Endometrial microvascular endothelial cells (primary cell): Measurements from ENCODE around the gene DHX16. TPM values are rescaled to one million over a fixed set of nuclear protein-coding genes. Genes with fewer than 3 reads are reported as not detected.

Source experiments
- in situ Hi-C: cut with HindIII; loops from 2 replicates; pipeline ENCODE4 v1.10.0; 2017; ENCODE audit warnings: low sequenced_read_pairs, low pct_unique_long_range_greater_than_20kb; ENCODE audit errors: inconsistent ontology term
- total RNA-seq: library from RNA; depleted of rRNA; stranded (reverse); fragments of >200 nt; gene quantifications from one replicate; pipeline ENCODE4 v1.2.3, GENCODE V29; 2015; ENCODE audit errors: inconsistent ontology term

The DHX16 gene
- total RNA-seq, 1 donor from 2014 or later = 39.8 TPM

DNA sequence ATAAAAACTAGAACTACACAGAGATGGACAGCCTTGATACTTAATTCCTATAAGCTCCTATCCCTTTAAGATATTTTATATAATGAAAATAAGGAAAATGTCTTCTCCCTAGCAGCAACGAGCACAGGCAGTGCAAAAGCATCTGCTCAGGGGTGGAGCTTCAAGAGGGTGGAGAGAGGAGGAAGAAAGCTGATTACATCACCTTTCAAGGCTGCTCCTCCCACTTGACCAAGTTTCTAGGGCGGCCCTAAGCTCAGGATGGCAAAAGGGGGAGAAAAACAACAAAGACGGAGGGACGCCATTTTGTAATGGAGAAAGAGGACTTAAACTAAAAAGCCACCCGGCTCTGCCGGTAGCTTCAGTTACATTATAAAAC, 58.0 kb downstream of the DHX16 start:
- in situ Hi-C loops = no loop called here

DNA sequence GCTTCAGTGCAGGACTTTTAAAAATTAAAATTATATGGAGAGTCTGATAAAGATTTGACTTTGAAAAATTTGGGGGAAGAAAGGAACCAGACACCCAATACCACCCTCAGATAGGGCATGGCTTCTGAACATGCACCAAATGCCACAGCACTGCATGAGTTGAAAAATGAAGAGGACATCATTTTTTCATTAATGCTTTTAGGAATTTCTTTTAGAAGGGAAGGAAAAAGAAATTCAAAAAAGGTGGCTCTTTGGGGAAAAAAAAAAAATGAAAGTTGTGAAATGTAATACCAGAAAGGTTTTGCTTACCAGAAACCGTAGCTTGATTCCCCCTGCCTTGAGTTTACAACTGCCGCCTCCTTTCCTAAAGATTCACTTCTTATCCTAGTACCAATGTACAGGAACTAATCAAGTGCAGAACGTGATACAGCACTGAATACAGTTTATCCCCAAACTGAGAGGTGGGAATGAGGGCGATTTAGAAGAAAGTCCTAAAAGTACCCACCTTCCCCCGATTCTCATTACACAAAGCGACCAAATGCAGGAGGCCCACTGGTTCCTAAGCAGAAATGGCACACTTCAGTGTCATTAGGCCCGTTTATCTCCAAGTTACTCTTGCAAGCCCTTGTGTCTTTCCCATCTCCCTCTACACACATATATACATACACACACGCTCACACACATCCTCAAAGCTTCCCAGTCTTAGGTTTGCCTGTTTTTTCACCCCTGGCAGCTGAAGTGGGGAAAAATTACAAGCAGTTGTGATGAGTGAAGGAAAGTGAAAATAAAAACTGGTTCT, 58.6 kb downstream of the DHX16 start:
- in situ Hi-C loops = no loop called here

DNA sequence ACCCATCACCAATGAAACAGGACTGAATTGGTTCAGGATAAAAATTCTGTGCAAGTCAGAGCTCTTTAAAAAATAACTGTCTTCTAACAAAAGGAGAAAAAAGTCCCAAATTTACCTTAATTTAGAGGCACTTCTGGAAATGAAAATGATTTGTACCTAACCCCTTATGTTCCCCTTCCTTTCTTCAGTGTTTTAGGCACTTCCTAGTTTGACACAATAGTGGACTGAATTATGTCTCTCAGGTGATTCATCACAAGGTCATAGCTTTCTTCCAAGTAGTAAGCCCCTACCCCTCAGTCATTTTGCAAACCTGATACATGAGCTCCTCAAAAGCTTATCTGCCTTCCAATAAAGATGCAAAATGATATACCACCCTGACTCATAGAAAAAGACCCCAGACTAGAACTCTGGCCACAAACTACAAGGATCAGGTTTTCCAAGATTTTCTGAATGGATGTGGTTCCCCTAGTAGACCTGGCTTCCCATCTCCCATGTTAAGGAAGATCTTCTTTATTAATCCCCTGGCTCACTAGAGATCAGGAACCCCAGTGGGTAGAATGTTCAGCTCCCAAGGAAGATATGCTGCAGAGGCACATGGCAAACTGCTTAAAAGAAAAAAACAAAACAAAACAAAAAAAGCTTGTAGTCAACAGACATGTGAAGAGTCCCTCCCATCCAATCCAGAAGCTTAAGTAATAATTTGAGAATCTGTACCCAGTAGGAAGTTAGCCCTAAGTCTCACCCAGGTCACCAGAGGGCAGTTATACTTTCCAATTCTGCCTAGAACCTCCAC, 59.4 kb downstream of the DHX16 start:
- in situ Hi-C loops = no loop called here

DNA sequence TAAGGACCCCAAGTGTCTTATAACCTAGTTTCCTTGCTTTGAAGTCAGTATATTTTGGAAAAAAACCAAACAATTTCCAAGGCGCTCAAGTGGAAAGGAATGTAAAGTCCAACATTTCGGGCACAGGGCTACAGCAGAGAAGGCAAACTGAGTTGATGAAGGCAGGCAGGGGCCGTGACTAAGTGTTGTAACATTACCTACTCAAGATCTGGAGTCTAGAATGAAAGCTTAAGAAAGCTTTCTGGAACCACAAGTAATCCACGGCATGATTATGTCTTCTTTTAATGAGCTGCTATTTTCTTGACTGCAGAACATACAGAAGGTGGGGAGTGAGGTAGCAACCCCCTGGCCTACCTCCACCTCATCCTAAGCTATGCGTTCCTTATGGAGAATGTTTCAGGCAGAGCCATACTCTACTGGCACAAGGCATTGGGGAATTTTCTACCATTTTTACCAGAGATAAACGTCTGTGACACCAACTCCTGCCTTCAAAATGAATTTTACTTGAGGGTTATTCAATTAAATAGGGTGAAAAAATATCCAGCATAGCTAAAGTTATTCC, 60.0 kb downstream of the DHX16 start:
- in situ Hi-C loops = no loop called here

DNA sequence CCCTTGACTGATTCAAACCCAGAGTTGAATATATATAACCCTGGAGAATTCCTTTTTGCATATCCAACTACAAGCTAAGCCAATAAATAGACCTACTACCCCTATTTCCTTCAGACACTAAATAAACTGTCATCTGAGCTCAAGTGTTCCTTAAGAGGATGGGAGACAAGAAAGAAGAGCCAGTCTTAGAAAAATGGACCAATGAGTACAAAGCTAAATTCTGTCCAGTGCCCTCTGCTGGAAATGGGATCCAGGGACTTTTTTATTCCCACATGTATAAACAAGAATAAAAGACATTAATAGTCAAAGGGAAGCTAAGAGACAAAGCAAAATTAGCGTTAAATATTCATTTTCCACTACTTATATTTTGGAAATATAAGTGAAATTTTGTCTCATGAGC, 60.6 kb downstream of the DHX16 start:
- in situ Hi-C loops = no loop called here

DNA sequence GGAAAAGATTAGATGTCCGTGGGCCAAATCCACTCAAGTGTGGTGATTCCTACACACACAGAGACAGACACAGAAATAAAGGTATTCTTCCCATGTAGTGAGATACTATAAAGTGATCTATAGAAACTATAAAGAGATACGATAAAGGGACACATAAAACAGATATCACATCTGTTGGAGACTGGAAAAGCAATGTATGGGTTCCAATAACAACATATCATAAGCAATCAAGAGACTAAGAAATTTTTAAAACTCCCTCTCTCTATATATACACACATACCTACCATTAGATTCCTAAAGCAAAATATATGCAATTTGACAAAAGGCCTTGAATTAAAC, 61.0 kb downstream of the DHX16 start:
- in situ Hi-C loops = no loop called here

DNA sequence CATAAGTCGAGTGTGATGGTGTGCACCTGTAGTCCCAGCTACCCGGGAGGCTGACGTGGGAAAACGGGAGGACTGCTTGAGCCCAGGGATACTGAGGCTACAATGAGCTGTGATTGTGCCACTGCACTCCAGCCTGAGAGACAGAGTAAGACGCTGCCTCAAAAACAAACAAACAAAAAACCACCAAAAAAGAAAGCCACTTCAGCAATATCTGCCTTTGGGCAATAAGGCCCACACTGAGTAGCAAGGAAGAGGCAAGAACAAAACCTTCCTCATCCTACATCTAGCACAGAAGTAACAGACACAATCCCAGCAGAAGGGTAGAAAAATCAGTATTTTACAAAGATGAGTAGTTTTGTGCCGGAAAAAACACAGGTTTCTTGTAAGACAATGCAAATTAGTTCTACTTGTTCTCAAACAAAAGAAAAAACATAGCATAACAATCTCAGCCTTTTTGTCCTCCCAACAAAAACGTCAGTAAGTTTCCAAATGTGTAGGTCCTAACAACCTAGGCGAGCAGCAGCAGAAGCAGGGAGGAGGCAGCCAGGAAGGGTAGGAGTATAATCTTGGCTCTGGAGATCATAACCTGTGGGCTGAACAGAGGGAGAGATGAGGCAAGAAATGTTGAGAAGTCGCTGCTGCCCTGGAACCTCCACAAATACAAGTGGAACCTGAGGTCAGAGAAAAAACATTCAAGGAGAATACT, 61.5 kb downstream of the DHX16 start:
- in situ Hi-C loops = no loop called here

DNA sequence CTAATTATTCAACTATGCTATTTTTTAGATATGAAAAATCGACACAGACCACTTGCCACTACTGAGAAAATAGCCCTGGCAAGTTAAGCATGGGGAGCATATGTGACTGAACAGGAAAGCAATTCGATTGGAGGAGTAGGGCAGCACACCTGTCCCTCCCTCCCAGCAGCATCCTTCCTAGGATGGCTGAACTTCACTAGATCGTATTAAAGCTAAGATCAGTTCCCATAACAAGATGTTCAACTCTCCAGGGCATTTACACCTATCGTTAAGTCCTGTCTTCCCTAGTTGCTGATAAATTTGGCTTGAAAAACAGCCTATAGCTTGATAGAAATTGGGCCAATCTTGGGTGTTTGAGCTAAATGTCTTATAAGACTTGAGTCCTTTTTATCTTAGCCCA, 62.7 kb downstream of the DHX16 start:
- in situ Hi-C loops = no loop called here

DNA sequence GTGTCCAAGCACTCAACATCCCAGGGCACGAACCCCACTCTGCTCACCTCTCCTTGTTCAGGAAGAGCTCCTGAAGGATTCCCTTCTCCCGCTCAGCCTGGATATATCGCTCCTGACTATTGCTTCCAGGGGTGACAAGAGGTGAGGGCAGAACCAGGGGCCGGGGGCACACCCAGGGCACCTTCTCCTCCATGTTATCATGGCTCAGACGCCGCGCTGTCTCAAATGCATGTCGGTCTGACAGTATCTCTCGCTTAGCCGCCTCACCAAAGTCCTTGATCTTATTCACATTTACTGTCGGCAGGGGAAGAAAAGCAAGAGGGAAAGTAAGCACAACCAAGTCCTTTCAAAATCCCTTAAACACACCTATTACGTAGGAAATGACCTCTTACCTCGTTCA, 68.8 kb downstream of the DHX16 start:
- in situ Hi-C loops = no loop called here

Other genes with a start within 250 kb of the DHX16 start
- 514 TPM for gene HLA-E, start 183.5 kb downstream of the DHX16 start, total RNA-seq
- 58.6 TPM for gene GNL1, start 116.5 kb downstream of the DHX16 start, total RNA-seq
- 2.2 TPM for gene PRR3, start 115.7 kb downstream of the DHX16 start, total RNA-seq
- 35.9 TPM for gene ABCF1, start 101.6 kb downstream of the DHX16 start, total RNA-seq
- gene PPP1R10, start 55.8 kb downstream of the DHX16 start, total RNA-seq = 25.4 TPM
- gene MRPS18B, start 55.2 kb downstream of the DHX16 start, total RNA-seq = 50.0 TPM
- gene ATAT1, start 46.1 kb downstream of the DHX16 start, total RNA-seq = 4.1 TPM
- gene C6orf136, start 25.9 kb downstream of the DHX16 start, total RNA-seq = 13.4 TPM
- 86.2 TPM for gene PPP1R18, start 13.6 kb upstream of the DHX16 start, total RNA-seq
- 30.8 TPM for gene NRM, start 18.0 kb upstream of the DHX16 start, total RNA-seq
- 17.1 TPM for gene MDC1, start 44.3 kb upstream of the DHX16 start, total RNA-seq
- 1,274 TPM for gene TUBB, start 47.3 kb upstream of the DHX16 start, total RNA-seq
- gene FLOT1, start 69.7 kb upstream of the DHX16 start, total RNA-seq = 133 TPM
- gene IER3, start 71.5 kb upstream of the DHX16 start, total RNA-seq = 76.4 TPM
- 16.6 TPM for gene DDR1, start 211.5 kb upstream of the DHX16 start, total RNA-seq
- 11.6 TPM for gene GTF2H4, start 235.2 kb upstream of the DHX16 start, total RNA-seq
- gene VARS2, start 241.2 kb upstream of the DHX16 start, total RNA-seq = 37.4 TPM